ENCODE measurements around the gene ST3GAL6. TPM values are rescaled to one million over a fixed set of nuclear protein-coding genes. Genes with fewer than 3 reads are reported as not detected.

Gene ST3GAL6
- total RNA-seq, 4 donors from 2014 or later: 3.9 to 5.3 (median 4.4) TPM

DNA sequence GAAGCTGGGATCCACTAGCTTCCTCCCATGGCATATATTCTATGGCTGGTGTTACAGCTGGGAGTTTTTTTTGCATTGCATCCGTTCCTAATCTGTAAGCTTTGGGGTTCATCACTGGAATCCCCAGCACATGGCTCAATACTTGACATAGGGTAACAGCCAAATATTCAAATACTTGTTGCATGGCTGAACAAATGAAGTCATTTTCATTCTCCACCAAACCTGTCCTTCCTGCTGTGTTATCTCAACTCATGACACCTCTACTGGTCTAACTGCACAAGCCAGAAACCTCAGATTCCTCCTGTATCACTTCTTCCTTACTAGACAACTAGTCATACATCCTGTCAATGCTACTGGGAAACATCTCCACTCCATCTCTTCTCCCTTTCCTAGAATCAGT is 43.4 kb downstream of the ST3GAL6 start:
- WGBS, 2 donors: 60 to 64% methylated on average over 1 of the region's 1 CpG
- TF ChIP-seq, protein P1, sequence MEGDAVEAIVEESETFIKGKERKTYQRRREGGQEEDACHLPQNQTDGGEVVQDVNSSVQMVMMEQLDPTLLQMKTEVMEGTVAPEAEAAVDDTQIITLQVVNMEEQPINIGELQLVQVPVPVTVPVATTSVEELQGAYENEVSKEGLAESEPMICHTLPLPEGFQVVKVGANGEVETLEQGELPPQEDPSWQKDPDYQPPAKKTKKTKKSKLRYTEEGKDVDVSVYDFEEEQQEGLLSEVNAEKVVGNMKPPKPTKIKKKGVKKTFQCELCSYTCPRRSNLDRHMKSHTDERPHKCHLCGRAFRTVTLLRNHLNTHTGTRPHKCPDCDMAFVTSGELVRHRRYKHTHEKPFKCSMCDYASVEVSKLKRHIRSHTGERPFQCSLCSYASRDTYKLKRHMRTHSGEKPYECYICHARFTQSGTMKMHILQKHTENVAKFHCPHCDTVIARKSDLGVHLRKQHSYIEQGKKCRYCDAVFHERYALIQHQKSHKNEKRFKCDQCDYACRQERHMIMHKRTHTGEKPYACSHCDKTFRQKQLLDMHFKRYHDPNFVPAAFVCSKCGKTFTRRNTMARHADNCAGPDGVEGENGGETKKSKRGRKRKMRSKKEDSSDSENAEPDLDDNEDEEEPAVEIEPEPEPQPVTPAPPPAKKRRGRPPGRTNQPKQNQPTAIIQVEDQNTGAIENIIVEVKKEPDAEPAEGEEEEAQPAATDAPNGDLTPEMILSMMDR (IDR thresholded peaks at IDR 0.05): no peak
- TF ChIP-seq POLR2A (IDR thresholded peaks at IDR 0.05): no peak

DNA sequence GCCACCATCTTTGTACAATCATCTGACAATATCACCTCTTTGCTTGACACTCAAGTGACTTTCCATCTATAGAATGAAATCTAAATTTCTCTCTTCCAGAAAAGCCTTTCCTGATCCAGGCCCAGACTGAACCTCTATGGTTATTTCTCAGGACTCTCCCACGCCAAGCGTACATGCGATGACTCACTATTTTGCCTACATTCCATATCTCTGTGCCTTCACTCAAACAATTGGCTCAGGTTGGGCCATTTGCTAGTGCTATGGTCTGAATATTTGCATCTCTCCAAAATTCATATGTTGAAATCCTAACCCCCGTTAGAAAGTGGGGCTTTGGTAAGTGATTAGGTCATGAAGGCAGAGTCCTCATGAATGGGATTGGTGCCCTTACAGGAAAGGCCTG is 43.9 kb downstream of the ST3GAL6 start:
- intact Hi-C loops (cut with DNase I): no loop called here
- Histone ChIP-seq H3K36me3 (peaks cover 0 to 50% (median 4%) of the 10 kb centered on the region in 3 donors), H3K4me3 (no peak overlapping the region), H3K4me1 (no peaks in the 10 kb centered on the region), H3K27ac (no peak overlapping the region), H3K9me3 (no peaks in the 10 kb centered on the region), H3K27me3 (no peaks in the 10 kb centered on the region)
- DNase-seq: no peak
- TF ChIP-seq POLR2A (IDR thresholded peaks at IDR 0.05): no peak
- TF ChIP-seq, protein P1 (IDR thresholded peaks at IDR 0.05): no peak
- 82 to 89% methylated on average over 4 of the region's 4 CpGs for WGBS, 2 donors

More for the DNA sequence above, 43.4 kb downstream of the ST3GAL6 start:
- Histone ChIP-seq H3K27me3 (no peaks in the 10 kb centered on the region), H3K36me3 (peaks cover 0 to 51% (median 4%) of the 10 kb centered on the region in 3 donors), H3K4me3 (no peak overlapping the region), H3K4me1 (no peaks in the 10 kb centered on the region), H3K27ac (no peak overlapping the region), H3K9me3 (no peaks in the 10 kb centered on the region)
- intact Hi-C loops (cut with DNase I): no loop called here
- DNase-seq: no peak

DNA sequence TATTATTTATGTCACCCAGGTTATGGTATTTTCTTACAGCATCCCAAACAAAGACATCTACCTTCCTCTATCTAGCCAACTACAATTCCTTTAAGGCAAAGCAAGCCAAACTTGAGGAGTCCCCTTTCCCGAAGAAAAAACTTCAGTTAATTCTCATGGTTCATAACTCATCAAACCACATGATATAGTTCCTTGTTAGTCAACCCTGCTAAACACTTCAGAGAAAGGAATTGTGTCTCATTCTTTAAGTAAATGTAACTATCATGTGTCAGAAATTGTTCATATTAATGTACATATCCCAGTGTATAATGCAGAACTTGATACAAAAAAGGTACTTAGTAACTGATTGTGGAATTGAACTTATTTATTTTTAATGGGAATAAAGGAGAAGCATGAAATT is 44.4 kb downstream of the ST3GAL6 start:
- Histone ChIP-seq H3K9me3 (no peaks in the 10 kb centered on the region), H3K27me3 (no peaks in the 10 kb centered on the region), H3K4me3 (no peak overlapping the region), H3K36me3 (peaks cover 0 to 50% (median 4%) of the 10 kb centered on the region in 3 donors), H3K4me1 (no peaks in the 10 kb centered on the region), H3K27ac (no peak overlapping the region)
- no peak for TF ChIP-seq POLR2A (IDR thresholded peaks at IDR 0.05)
- TF ChIP-seq, protein P1 (IDR thresholded peaks at IDR 0.05): no peak
- 76 to 83% methylated on average over 1 of the region's 1 CpG for WGBS, 2 donors
- intact Hi-C loops (cut with DNase I): no loop called here
- no peak for DNase-seq

DNA sequence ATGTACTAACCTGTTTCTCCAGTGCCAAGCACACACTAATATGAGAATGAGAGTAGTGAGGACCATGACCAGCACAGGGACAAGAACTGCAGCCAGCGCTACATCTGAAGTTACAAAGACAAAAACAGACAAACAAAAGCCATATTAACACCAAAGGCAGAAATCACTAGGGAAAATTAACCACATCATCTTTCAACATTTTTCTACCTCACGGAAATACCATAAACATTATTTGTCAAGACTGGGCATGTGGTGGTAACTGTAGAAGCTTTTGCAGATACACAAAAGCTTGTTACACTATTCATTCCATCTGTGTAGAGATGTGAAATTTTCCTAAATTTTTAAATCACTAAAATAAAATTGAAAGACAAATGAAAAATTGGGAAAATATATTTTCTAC is 44.9 kb downstream of the ST3GAL6 start:
- Histone ChIP-seq H3K27ac (no peak overlapping the region), H3K4me3 (no peak overlapping the region), H3K4me1 (no peaks in the 10 kb centered on the region), H3K36me3 (peaks cover 0 to 50% (median 4%) of the 10 kb centered on the region in 3 donors), H3K27me3 (no peaks in the 10 kb centered on the region), H3K9me3 (no peaks in the 10 kb centered on the region)
- no peak for TF ChIP-seq POLR2A (IDR thresholded peaks at IDR 0.05)
- TF ChIP-seq, protein P1 (IDR thresholded peaks at IDR 0.05): no peak
- DNase-seq: no peak
- WGBS, 2 donors: 96% methylated on average over 2 of the region's 2 CpGs
- intact Hi-C loops (cut with DNase I): no loop called here

DNA sequence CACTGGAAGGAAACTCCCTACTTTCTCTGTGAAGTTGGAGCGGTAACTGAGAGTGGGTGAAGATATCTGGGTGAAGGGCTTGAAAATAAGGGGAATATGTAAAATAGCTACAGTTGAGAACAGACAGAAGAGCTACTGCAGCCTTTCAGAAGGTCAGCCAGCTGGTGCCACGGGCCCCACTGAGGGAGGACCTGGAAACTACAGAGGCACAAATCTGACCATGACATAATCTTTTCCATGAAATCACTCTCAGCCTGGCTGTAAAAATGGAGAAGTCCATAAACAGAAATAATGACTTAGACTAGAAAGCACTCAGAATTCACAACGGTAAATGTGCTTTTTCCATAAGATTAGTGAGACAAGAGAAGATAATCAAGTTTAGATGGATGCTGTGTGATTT is 46.4 kb downstream of the ST3GAL6 start:
- Histone ChIP-seq H3K9me3 (no peaks in the 10 kb centered on the region), H3K4me3 (no peak overlapping the region), H3K27ac (no peak overlapping the region), H3K27me3 (no peaks in the 10 kb centered on the region), H3K4me1 (no peaks in the 10 kb centered on the region), H3K36me3 (peaks cover 0 to 52% (median 4%) of the 10 kb centered on the region in 3 donors)
- 49 to 71% methylated on average over 3 of the region's 3 CpGs for WGBS, 2 donors
- TF ChIP-seq, protein P1 (IDR thresholded peaks at IDR 0.05): no peak
- TF ChIP-seq POLR2A (IDR thresholded peaks at IDR 0.05): no peak
- DNase-seq: no peak
- intact Hi-C loops (cut with DNase I): no loop called here
